ENCODE results near the gene COG8. TPM values are rescaled to one million over a fixed set of nuclear protein-coding genes. Genes with fewer than 3 reads are reported as not detected.

COG8 gene
- total and polyA plus RNA-seq, 4 donors = 11.2 to 37.4 (median 24.2) TPM

- no peak for TF ChIP-seq MAX (IDR thresholded peaks at IDR 0.05)
Measured at GRCh38 chr16:69376393-69377059, 37.2 kb upstream of the COG8 start (continued).

GRCh38 chr16:69373019-69373418 is 33.7 kb upstream of the COG8 start:
- no peak for DNase-seq (ENCODE audit: low spot score)
- Histone ChIP-seq H3K27me3 (ENCODE audit: control insufficient read depth in 4 of 4, insufficient read depth in 4 of 4, low read length in 3 of 4) (no peaks in the 10 kb centered on the region), H3K9me3 (ENCODE audit: control insufficient read depth in 4 of 4, low read length in 3 of 4) (no peaks in the 10 kb centered on the region), H3K4me3 (ENCODE audit: low read depth in 1 of 3, low read length in 3 of 3) (no peak overlapping the region), H3K4me1 (ENCODE audit: control insufficient read depth in 4 of 4, insufficient read depth in 4 of 4, low read length in 3 of 4) (peaks cover 0 to 14% (median 10%) of the 10 kb centered on the region in 4 donors), H3K27ac (ENCODE audit: low read depth in 1 of 2, low read length in 2 of 2) (no peak overlapping the region), H3K36me3 (ENCODE audit: control insufficient read depth in 4 of 4, insufficient read depth in 3 of 4, low read depth in 1 of 4, low read length in 3 of 4) (peaks cover 2 to 34% (median 25%) of the 10 kb centered on the region in 4 donors), H3K9ac (ENCODE audit: low read depth in 1 of 2, low read length in 2 of 2) (no peak overlapping the region)
- peak in 1 of 2 donors; percentile 14 for TF ChIP-seq RAD21 (IDR thresholded peaks at IDR 0.05)
- TF ChIP-seq FOXA1 (IDR thresholded peaks at IDR 0.05) = no peak
- no peak for TF ChIP-seq MAX (IDR thresholded peaks at IDR 0.05)
- TF ChIP-seq ATF3 (IDR thresholded peaks at IDR 0.05) = no peak
- TF ChIP-seq TAF1 (conservative IDR thresholded peaks at IDR 0.05) = no peak
- 73% methylated on average over 1 of the region's 1 CpG for WGBS

GRCh38 chr16:69371564-69371963 is 32.2 kb upstream of the COG8 start:
- DNase-seq (ENCODE audit: low spot score) = no peak
- no peak overlapping the region for H3K27ac ChIP-seq (ENCODE audit: low read depth in 1 of 2, low read length in 2 of 2)

More at GRCh38 chr16:69371564-69371963, 32.2 kb upstream of the COG8 start:
- WGBS = 92% methylated on average over 2 of the region's 2 CpGs
- no peak for TF ChIP-seq TAF1 (conservative IDR thresholded peaks at IDR 0.05)
- no peak for TF ChIP-seq ATF3 (IDR thresholded peaks at IDR 0.05)
- TF ChIP-seq YY1 (IDR thresholded peaks at IDR 0.05) = no peak
- no peak for TF ChIP-seq JUND (IDR thresholded peaks at IDR 0.05)
- no peak for TF ChIP-seq GABPA (IDR thresholded peaks at IDR 0.05 in 1 of 2, conservative IDR thresholded peaks at IDR 0.05 in 1 of 2)
- no peak for TF ChIP-seq HNF4A (conservative IDR thresholded peaks at IDR 0.05)
- TF ChIP-seq EGR1 (IDR thresholded peaks at IDR 0.05; ENCODE audit: low read depth in 2 of 2) = no peak
- no peak for TF ChIP-seq MAX (IDR thresholded peaks at IDR 0.05)
- TF ChIP-seq REST (IDR thresholded peaks at IDR 0.05) = no peak
- TF ChIP-seq FOXA2 (IDR thresholded peaks at IDR 0.05) = no peak
- no peak for TF ChIP-seq FOXA1 (IDR thresholded peaks at IDR 0.05)
- TF ChIP-seq NR2F2 (IDR thresholded peaks at IDR 0.05) = no peak
- TF ChIP-seq SP1 (IDR thresholded peaks at IDR 0.05) = no peak
- Histone ChIP-seq H3K9ac (ENCODE audit: low read depth in 1 of 2, low read length in 2 of 2) (no peak overlapping the region), H3K36me3 (ENCODE audit: control insufficient read depth in 4 of 4, insufficient read depth in 3 of 4, low read depth in 1 of 4, low read length in 3 of 4) (peaks cover 9 to 42% (median 31%) of the 10 kb centered on the region in 4 donors), H3K4me1 (ENCODE audit: control insufficient read depth in 4 of 4, insufficient read depth in 4 of 4, low read length in 3 of 4) (peaks cover 0 to 14% (median 10%) of the 10 kb centered on the region in 4 donors), H3K27me3 (ENCODE audit: control insufficient read depth in 4 of 4, insufficient read depth in 4 of 4, low read length in 3 of 4) (no peaks in the 10 kb centered on the region), H3K9me3 (ENCODE audit: control insufficient read depth in 4 of 4, low read length in 3 of 4) (no peaks in the 10 kb centered on the region), H3K4me3 (ENCODE audit: low read depth in 1 of 3, low read length in 3 of 3) (no peak overlapping the region)
